K562 (cell line): Measurements from ENCODE around the gene UPF1. TPM values are rescaled to one million over a fixed set of nuclear protein-coding genes. Genes with fewer than 3 reads are reported as not detected.

Experiments
- ADNP ChIP-seq: fragments of 200-800 bp; sonication (Bioruptor generic); IDR thresholded peaks from 2 replicates; pipeline ENCODE4 v1.6.1; 2016; ENCODE audit warnings: missing genetic modification characterization, missing compliant biosample characterization
- BDP1 ChIP-seq: IDR thresholded peaks from 3 replicates; pipeline ENCODE4 v1.6.1; 2011; ENCODE audit not compliant: insufficient read length, insufficient read depth
- EHMT2 ChIP-seq: fragments of 450-650 bp; IDR thresholded peaks from 2 replicates; pipeline ENCODE4 v1.6.1; 2018; ENCODE audit warnings: antibody characterized with exemption
- FOXP1 ChIP-seq: sonication (generic); formaldehyde crosslinking; IDR thresholded peaks from 2 replicates; pipeline ENCODE4 v1.8.0; 2022; ENCODE audit warnings: mild to moderate bottlenecking, missing genetic modification reagents
- JUND ChIP-seq, 2 experiments: IDR thresholded peaks; 2 replicates in 1 of 2; 3 replicates in 1 of 2; pipeline ENCODE4 v1.6.1; 2011; ENCODE audit warnings: borderline replicate concordance in 2 of 2, low read depth in 2 of 2, low read length in 2 of 2, improper control_type of control experiment in 1 of 2, missing biosample characterization in 1 of 2, missing genetic modification characterization in 1 of 2, missing genetic modification reagents in 1 of 2
- LARP7 ChIP-seq: fragments of 450-650 bp; IDR thresholded peaks from 2 replicates; pipeline ENCODE4 v1.6.1; 2016
- RBM14 ChIP-seq: fragments of 200-400 bp; formaldehyde crosslinking; IDR thresholded peaks from 2 replicates; pipeline ENCODE4 v1.6.1; 2018; ENCODE audit warnings: low read depth, mild to moderate bottlenecking, low read length, moderate library complexity, borderline replicate concordance; ENCODE audit not compliant: insufficient read depth
- STAG1 ChIP-seq: sonication (generic); formaldehyde crosslinking; IDR thresholded peaks from 2 replicates; pipeline ENCODE4 v1.5.0; 2020; ENCODE audit warnings: missing genetic modification reagents, borderline replicate concordance
- ZBTB8A ChIP-seq: fragments of 450-650 bp; IDR thresholded peaks from 2 replicates; pipeline ENCODE4 v1.6.1; 2018; ENCODE audit warnings: mild to moderate bottlenecking, moderate library complexity; ENCODE audit not compliant: partially characterized antibody
- ZNF766 ChIP-seq: fragments of 200-800 bp; sonication (Bioruptor generic); conservative IDR thresholded peaks from 2 replicates; pipeline ENCODE4 v1.6.1; 2016; ENCODE audit warnings: missing genetic modification characterization, missing compliant biosample characterization
- polyA plus RNA-seq, 8 experiments: library from polyadenylated mRNA; depleted of rRNA in 4 of 8; stranded (reverse) in 5 of 8; unstranded in 3 of 8; fragments of >200 nt; fragmentation: Nextera tagmentation in 2 of 8; fragmentation: Illumina TruSeq in 1 of 8; extraction: Ambion mirVana in 2 of 8; extraction: Trizol in 1 of 8; gene quantifications; 2 replicates each; pipeline versions ENCODE4 v1.2.1 to v1.2.3, GENCODE V29; 2011 to 2014; ENCODE audit warnings: inconsistent platforms in 1 of 8, missing spikeins in 1 of 8
- total RNA-seq, 7 experiments: library from RNA; depleted of rRNA in 6 of 7; stranded (reverse); fragments of >200 nt in 6 of 7; fragmentation: Illumina TruSeq in 2 of 7; extraction: Trizol in 2 of 7; gene quantifications; 2 replicates each; pipeline versions ENCODE4 v1.2.1 to v1.2.3, GENCODE V29; 2011 to 2021; ENCODE audit warnings: low replicate concordance in 1 of 7
- TF ChIP-seq, protein P1 (sequence below), 2 experiments: IDR thresholded peaks in 1 of 2; conservative IDR thresholded peaks in 1 of 2; 2 replicates each; pipeline ENCODE4 v1.6.1; 2016; ENCODE audit warnings: low read depth in 2 of 2, mild to moderate bottlenecking in 1 of 2, missing compliant biosample characterization in 1 of 2, missing genetic modification characterization in 1 of 2, moderate library complexity in 1 of 2
- TF ChIP-seq, protein P2 (sequence below): sonication (generic); formaldehyde crosslinking; IDR thresholded peaks from 2 replicates; pipeline ENCODE4 v1.8.1; 2023; ENCODE audit warnings: mild to moderate bottlenecking, missing genetic modification reagents
- TF ChIP-seq, protein P3 (sequence below): IDR thresholded peaks from 3 replicates; pipeline ENCODE4 v1.6.1; 2011; ENCODE audit warnings: borderline replicate concordance, mild to moderate bottlenecking; ENCODE audit not compliant: insufficient read length, insufficient read depth

Gene UPF1
- total and polyA plus RNA-seq, 9 of the 15 experiments (the other 6 are each of a cell fraction or from before 2014, with no cell fraction given): 0.34 to 103 (median 27.9) TPM

DNA sequence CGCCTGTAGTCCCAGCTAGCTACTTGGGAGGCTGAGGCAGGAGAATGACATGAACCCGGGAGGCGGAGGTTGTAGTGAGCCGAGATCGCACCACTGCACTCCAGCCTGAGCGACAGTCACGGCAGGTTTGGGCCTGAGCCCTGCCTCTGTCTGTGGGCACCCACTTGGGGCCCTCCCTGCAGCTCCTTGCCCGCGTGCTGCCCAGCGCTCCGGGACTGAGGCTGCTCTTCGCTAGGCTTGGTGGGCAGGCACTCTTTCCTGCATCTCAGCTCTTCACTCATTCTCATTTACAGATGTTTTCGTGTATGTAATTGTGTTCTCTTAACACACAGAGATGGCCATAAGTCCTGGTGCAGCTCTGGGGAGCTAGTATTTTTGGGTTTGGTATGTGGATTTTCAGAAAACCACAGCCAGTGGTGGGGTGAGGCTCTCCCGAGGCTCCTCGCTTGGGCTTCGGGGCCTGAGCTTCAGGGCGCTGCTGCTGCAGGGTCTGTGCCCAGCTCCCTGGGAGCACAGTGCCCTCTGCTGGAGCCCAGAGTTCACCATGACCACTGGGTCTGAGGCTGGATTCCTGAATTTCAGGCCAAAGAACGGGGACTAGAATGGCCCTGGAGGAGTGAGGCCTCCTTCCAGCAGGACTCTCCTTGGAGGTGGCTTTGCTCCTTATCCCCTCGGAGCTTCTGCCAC, 15.2 kb downstream of the UPF1 start (continued):
- no peak for TF ChIP-seq BDP1
- TF ChIP-seq, protein P1, sequence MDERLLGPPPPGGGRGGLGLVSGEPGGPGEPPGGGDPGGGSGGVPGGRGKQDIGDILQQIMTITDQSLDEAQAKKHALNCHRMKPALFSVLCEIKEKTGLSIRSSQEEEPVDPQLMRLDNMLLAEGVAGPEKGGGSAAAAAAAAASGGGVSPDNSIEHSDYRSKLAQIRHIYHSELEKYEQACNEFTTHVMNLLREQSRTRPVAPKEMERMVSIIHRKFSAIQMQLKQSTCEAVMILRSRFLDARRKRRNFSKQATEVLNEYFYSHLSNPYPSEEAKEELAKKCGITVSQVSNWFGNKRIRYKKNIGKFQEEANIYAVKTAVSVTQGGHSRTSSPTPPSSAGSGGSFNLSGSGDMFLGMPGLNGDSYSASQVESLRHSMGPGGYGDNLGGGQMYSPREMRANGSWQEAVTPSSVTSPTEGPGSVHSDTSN (CRISPR knock-in tag; IDR thresholded peaks at IDR 0.05; ENCODE audit: low read depth): no peak
- TF ChIP-seq, protein P1 (tag; conservative IDR thresholded peaks at IDR 0.05; ENCODE audit: low read depth): no peak
- TF ChIP-seq ZBTB8A: no peak
- TF ChIP-seq EHMT2: no peak
- TF ChIP-seq FOXP1 (CRISPR knock-in tag): no peak
- TF ChIP-seq ADNP (tag): no peak
- no peak for TF ChIP-seq RBM14
- no peak for TF ChIP-seq JUND (IDR thresholded peaks at IDR 0.05; ENCODE audit: borderline replicate concordance, low read depth, low read length)
- no peak for TF ChIP-seq JUND (tag; IDR thresholded peaks at IDR 0.05; ENCODE audit: borderline replicate concordance, low read depth, low read length)
- TF ChIP-seq STAG1 (CRISPR knock-in tag): peak; percentile 13; the same call in 1 of the 2 replicates
- no peak for TF ChIP-seq LARP7
- TF ChIP-seq ZNF766: no peak
- TF ChIP-seq, protein P2, sequence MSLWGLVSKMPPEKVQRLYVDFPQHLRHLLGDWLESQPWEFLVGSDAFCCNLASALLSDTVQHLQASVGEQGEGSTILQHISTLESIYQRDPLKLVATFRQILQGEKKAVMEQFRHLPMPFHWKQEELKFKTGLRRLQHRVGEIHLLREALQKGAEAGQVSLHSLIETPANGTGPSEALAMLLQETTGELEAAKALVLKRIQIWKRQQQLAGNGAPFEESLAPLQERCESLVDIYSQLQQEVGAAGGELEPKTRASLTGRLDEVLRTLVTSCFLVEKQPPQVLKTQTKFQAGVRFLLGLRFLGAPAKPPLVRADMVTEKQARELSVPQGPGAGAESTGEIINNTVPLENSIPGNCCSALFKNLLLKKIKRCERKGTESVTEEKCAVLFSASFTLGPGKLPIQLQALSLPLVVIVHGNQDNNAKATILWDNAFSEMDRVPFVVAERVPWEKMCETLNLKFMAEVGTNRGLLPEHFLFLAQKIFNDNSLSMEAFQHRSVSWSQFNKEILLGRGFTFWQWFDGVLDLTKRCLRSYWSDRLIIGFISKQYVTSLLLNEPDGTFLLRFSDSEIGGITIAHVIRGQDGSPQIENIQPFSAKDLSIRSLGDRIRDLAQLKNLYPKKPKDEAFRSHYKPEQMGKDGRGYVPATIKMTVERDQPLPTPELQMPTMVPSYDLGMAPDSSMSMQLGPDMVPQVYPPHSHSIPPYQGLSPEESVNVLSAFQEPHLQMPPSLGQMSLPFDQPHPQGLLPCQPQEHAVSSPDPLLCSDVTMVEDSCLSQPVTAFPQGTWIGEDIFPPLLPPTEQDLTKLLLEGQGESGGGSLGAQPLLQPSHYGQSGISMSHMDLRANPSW (CRISPR knock-in tag): no peak
- TF ChIP-seq, protein P3, sequence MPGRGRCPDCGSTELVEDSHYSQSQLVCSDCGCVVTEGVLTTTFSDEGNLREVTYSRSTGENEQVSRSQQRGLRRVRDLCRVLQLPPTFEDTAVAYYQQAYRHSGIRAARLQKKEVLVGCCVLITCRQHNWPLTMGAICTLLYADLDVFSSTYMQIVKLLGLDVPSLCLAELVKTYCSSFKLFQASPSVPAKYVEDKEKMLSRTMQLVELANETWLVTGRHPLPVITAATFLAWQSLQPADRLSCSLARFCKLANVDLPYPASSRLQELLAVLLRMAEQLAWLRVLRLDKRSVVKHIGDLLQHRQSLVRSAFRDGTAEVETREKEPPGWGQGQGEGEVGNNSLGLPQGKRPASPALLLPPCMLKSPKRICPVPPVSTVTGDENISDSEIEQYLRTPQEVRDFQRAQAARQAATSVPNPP: no peak
